ENCODE data around the gene FSTL4. TPM values are rescaled to one million over a fixed set of nuclear protein-coding genes. Genes with fewer than 3 reads are reported as not detected.

Gene FSTL4
- total RNA-seq, 2 donors from 2014 or later: 4.4 to 5.5 TPM

- no peak overlapping the region for H3K9ac ChIP-seq (ENCODE audit: extremely low read depth, low read length, poor library complexity, severe bottlenecking)
- peaks cover 11% of the 10 kb centered on the region for H3K27me3 ChIP-seq (ENCODE audit: control insufficient read depth, insufficient read depth, low read length, poor library complexity, severe bottlenecking)
- Mint-ChIP-seq H3K27me3 (ENCODE audit: insufficient read depth) (peaks cover 60% of the 10 kb centered on the region), H3K27ac (no peak overlapping the region), H3K36me3 (ENCODE audit: low read depth) (no peaks in the 10 kb centered on the region), H3K9me3 (no peaks in the 10 kb centered on the region), H3K4me3 (no peak overlapping the region), H3K4me1 (peaks cover 33% of the 10 kb centered on the region)
- peaks cover 9% of the 10 kb centered on the region for H3K4me1 ChIP-seq (ENCODE audit: control insufficient read depth, insufficient read depth, low read length)
- 88 to 89% methylated on average over 12 of the region's 12 CpGs for WGBS, 2 experiments (ENCODE audit: insufficient coverage in 1 of 2, insufficient read length in 1 of 2)
- no peak overlapping the region for H3K4me3 ChIP-seq (ENCODE audit: low read length)
- peak overlapping the region; percentile 27 for H3K27ac ChIP-seq (ENCODE audit: low read depth, low read length)
- no peak for TF ChIP-seq CTCF (conservative IDR thresholded peaks at IDR 0.05)
- no peaks in the 10 kb centered on the region for H3K36me3 ChIP-seq (ENCODE audit: control insufficient read depth, insufficient read depth, low read length)
- H3K9me3 ChIP-seq (ENCODE audit: control insufficient read depth, low read length): no peaks in the 10 kb centered on the region
- DNase-seq: no peak
Measured at GRCh38 chr5:133523961-133524586, 88.3 kb downstream of the FSTL4 start.

- DNase-seq: no peak
- Mint-ChIP-seq H3K27ac (no peak overlapping the region), H3K4me3 (no peak overlapping the region), H3K36me3 (ENCODE audit: low read depth) (no peaks in the 10 kb centered on the region), H3K27me3 (ENCODE audit: insufficient read depth) (peaks cover 51% of the 10 kb centered on the region), H3K4me1 (peaks cover 33% of the 10 kb centered on the region), H3K9me3 (no peaks in the 10 kb centered on the region)
- Histone ChIP-seq H3K27ac (ENCODE audit: low read depth, low read length) (no peak overlapping the region), H3K9me3 (ENCODE audit: control insufficient read depth, low read length) (no peaks in the 10 kb centered on the region), H3K4me3 (ENCODE audit: low read length) (no peak overlapping the region), H3K9ac (ENCODE audit: extremely low read depth, low read length, poor library complexity, severe bottlenecking) (no peak overlapping the region), H3K4me1 (ENCODE audit: control insufficient read depth, insufficient read depth, low read length) (peaks cover 6% of the 10 kb centered on the region), H3K27me3 (ENCODE audit: control insufficient read depth, insufficient read depth, low read length, poor library complexity, severe bottlenecking) (peaks cover 6% of the 10 kb centered on the region), H3K36me3 (ENCODE audit: control insufficient read depth, insufficient read depth, low read length) (no peaks in the 10 kb centered on the region)
- TF ChIP-seq CTCF (conservative IDR thresholded peaks at IDR 0.05): no peak
- 92 to 94% methylated on average over 6 to 9 of the region's 9 CpGs for WGBS, 2 experiments (ENCODE audit: insufficient coverage in 1 of 2, insufficient read length in 1 of 2)
Measured at GRCh38 chr5:133523013-133523658, 89.2 kb downstream of the FSTL4 start.

- no peak overlapping the region for H3K4me3 ChIP-seq (ENCODE audit: low read length)
- H3K4me3 Mint-ChIP-seq: no peak overlapping the region
- no peak overlapping the region for H3K27ac Mint-ChIP-seq
- no peaks in the 10 kb centered on the region for H3K36me3 ChIP-seq (ENCODE audit: control insufficient read depth, insufficient read depth, low read length)
- H3K9ac ChIP-seq (ENCODE audit: extremely low read depth, low read length, poor library complexity, severe bottlenecking): no peak overlapping the region
- no peak for TF ChIP-seq CTCF (conservative IDR thresholded peaks at IDR 0.05)
- H3K4me1 ChIP-seq (ENCODE audit: control insufficient read depth, insufficient read depth, low read length): no peaks in the 10 kb centered on the region
- 92 to 100% methylated on average over 1 to 2 of the region's 2 CpGs for WGBS, 2 experiments (ENCODE audit: insufficient coverage in 1 of 2, insufficient read length in 1 of 2)
- H3K27me3 Mint-ChIP-seq (ENCODE audit: insufficient read depth): peaks cover 41% of the 10 kb centered on the region
- no peak overlapping the region for H3K27ac ChIP-seq (ENCODE audit: low read depth, low read length)
- no peaks in the 10 kb centered on the region for H3K36me3 Mint-ChIP-seq (ENCODE audit: low read depth)
- H3K9me3 Mint-ChIP-seq: no peaks in the 10 kb centered on the region
- no peaks in the 10 kb centered on the region for H3K9me3 ChIP-seq (ENCODE audit: control insufficient read depth, low read length)
- H3K4me1 Mint-ChIP-seq: peaks cover 33% of the 10 kb centered on the region
- peak; percentile 16 for DNase-seq
- peaks cover 6% of the 10 kb centered on the region for H3K27me3 ChIP-seq (ENCODE audit: control insufficient read depth, insufficient read depth, low read length, poor library complexity, severe bottlenecking)
Measured at GRCh38 chr5:133521801-133522200, 90.5 kb downstream of the FSTL4 start.
